Measurements from ENCODE around the gene TAL1. TPM values are rescaled to one million over a fixed set of nuclear protein-coding genes. Genes with fewer than 3 reads are reported as not detected.
"Not testable (repeated sequence)": the region's sequence is repeated elsewhere in the genome, so short reads cannot be mapped to it uniquely, and the experiment has no call there.

TAL1 gene
- polyA plus RNA-seq (2013, experiment 1 of 2), result not detected
- not detected for polyA plus RNA-seq (2013, experiment 2 of 2)

GRCh38 chr1:47232187-47232874, at the start of gene TAL1:
TAL1 (minus strand) TSS chr1:47232225; CDS start chr1:47225888, 6,337 bp downstream.
- Histone ChIP-seq H3K27ac (ENCODE audit: low read length, poor library complexity, severe bottlenecking) (no peak within 1 kb of the TSS), H2AK5ac (ENCODE audit: low read length, severe bottlenecking) (peak within 1 kb of the TSS; percentile 14), H3K4me2 (ENCODE audit: low read length, poor library complexity, severe bottlenecking) (peak within 1 kb of the TSS; percentile 58), H3K18ac (ENCODE audit: low read depth in 1 of 2, low read length in 2 of 2) (peak within 1 kb of the TSS in 1 of 2 experiments; percentile 28), H3K9me3 (ENCODE audit: control insufficient read depth, low read length) (peaks cover 6% of the 10 kb centered on the region), H4K8ac (ENCODE audit: low read length) (no peak within 1 kb of the TSS), H2BK5ac (ENCODE audit: low read depth, low read length, poor library complexity, severe bottlenecking) (no peak within 1 kb of the TSS), H3K27me3 (ENCODE audit: control insufficient read depth in 1 of 2, insufficient read depth in 1 of 2, low read length in 2 of 2) (peaks cover 88% of the 10 kb centered on the region in 2 experiments), H3K23ac (ENCODE audit: low read length in 2 of 2) (peak within 1 kb of the TSS in 1 of 2 experiments; percentile 95), H2AFZ (ENCODE audit: low read depth, low read length) (no peak within 1 kb of the TSS), H2BK120ac (ENCODE audit: low read depth, low read length) (no peak within 1 kb of the TSS), H3K79me1 (replicated peaks; ENCODE audit: low read length, poor library complexity, severe bottlenecking) (no peaks in the 10 kb centered on the region), H2BK12ac (ENCODE audit: low read length in 2 of 2) (no peak within 1 kb of the TSS), H4K91ac (ENCODE audit: low read length) (no peak within 1 kb of the TSS), H2BK15ac (ENCODE audit: low read depth, poor library complexity, severe bottlenecking) (peak within 1 kb of the TSS; percentile 61), H3K36me3 (ENCODE audit: control insufficient read depth in 1 of 2, insufficient read depth in 2 of 2, low read depth in 1 of 2, low read length in 2 of 2) (no peaks in the 10 kb centered on the region), H3K4me3 (ENCODE audit: insufficient read depth in 1 of 2, low read depth in 1 of 2, low read length in 2 of 2) (peak within 1 kb of the TSS in 1 of 2 experiments; percentile 27), H3K14ac (ENCODE audit: low read length in 2 of 2) (no peak within 1 kb of the TSS), H3K4ac (ENCODE audit: low read depth in 1 of 2, low read length in 2 of 2) (no peak within 1 kb of the TSS), H3K9ac (ENCODE audit: low read length) (no peak within 1 kb of the TSS), H3K4me1 (ENCODE audit: control insufficient read depth, insufficient read depth, low read depth, low read length) (peaks cover 22% of the 10 kb centered on the region)
- DNase-seq, result no peak
- 5% methylated on average over 44 of the region's 51 CpGs for WGBS

GRCh38 chr1:47280142-47280541, 48.1 kb upstream of the TAL1 start:
- Histone ChIP-seq H2BK5ac (ENCODE audit: low read depth, low read length, poor library complexity, severe bottlenecking) (no peak overlapping the region), H3K18ac (ENCODE audit: low read depth in 1 of 2, low read length in 2 of 2) (no peak overlapping the region), H3K9ac (ENCODE audit: low read length) (no peak overlapping the region), H3K79me1 (replicated peaks; ENCODE audit: low read length, poor library complexity, severe bottlenecking) (peaks cover 13% of the 10 kb centered on the region), H2BK120ac (ENCODE audit: low read depth, low read length) (no peak overlapping the region), H2BK15ac (ENCODE audit: low read depth, poor library complexity, severe bottlenecking) (no peak overlapping the region), H3K4ac (ENCODE audit: low read depth in 1 of 2, low read length in 2 of 2) (no peak overlapping the region), H3K36me3 (ENCODE audit: control insufficient read depth in 1 of 2, insufficient read depth in 2 of 2, low read depth in 1 of 2, low read length in 2 of 2) (peaks cover 3 to 31% of the 10 kb centered on the region in 2 experiments), H4K91ac (ENCODE audit: low read length) (peak overlapping the region; percentile 3), H3K27ac (ENCODE audit: low read length, poor library complexity, severe bottlenecking) (no peak overlapping the region), H2AK5ac (ENCODE audit: low read length, severe bottlenecking) (no peak overlapping the region), H4K8ac (ENCODE audit: low read length) (no peak overlapping the region), H3K9me3 (ENCODE audit: control insufficient read depth, low read length) (no peaks in the 10 kb centered on the region), H3K4me1 (ENCODE audit: control insufficient read depth, insufficient read depth, low read depth, low read length) (no peaks in the 10 kb centered on the region), H2BK12ac (ENCODE audit: low read length in 2 of 2) (no peak overlapping the region), H3K23ac (ENCODE audit: low read length in 2 of 2) (no peak overlapping the region), H3K14ac (ENCODE audit: low read length in 2 of 2) (no peak overlapping the region), H3K27me3 (ENCODE audit: control insufficient read depth in 1 of 2, insufficient read depth in 1 of 2, low read length in 2 of 2) (no peaks in the 10 kb centered on the region), H2AFZ (ENCODE audit: low read depth, low read length) (no peak overlapping the region), H3K4me2 (ENCODE audit: low read length, poor library complexity, severe bottlenecking) (no peak overlapping the region), H3K4me3 (ENCODE audit: insufficient read depth in 1 of 2, low read depth in 1 of 2, low read length in 2 of 2) (no peak overlapping the region)
- 95% methylated on average over 3 of the region's 3 CpGs for WGBS
- DNase-seq, result no peak

GRCh38 chr1:47276850-47277249, 44.8 kb upstream of the TAL1 start:
- Histone ChIP-seq H4K8ac (ENCODE audit: low read length) (no peak overlapping the region), H2BK5ac (ENCODE audit: low read depth, low read length, poor library complexity, severe bottlenecking) (no peak overlapping the region), H3K9me3 (ENCODE audit: control insufficient read depth, low read length) (no peaks in the 10 kb centered on the region), H3K18ac (ENCODE audit: low read depth in 1 of 2, low read length in 2 of 2) (no peak overlapping the region), H3K9ac (ENCODE audit: low read length) (no peak overlapping the region), H3K4me2 (ENCODE audit: low read length, poor library complexity, severe bottlenecking) (no peak overlapping the region), H3K14ac (ENCODE audit: low read length in 2 of 2) (no peak overlapping the region), H3K4me1 (ENCODE audit: control insufficient read depth, insufficient read depth, low read depth, low read length) (peaks cover 2% of the 10 kb centered on the region), H3K4ac (ENCODE audit: low read depth in 1 of 2, low read length in 2 of 2) (no peak overlapping the region), H2AK5ac (ENCODE audit: low read length, severe bottlenecking) (no peak overlapping the region), H4K91ac (ENCODE audit: low read length) (no peak overlapping the region), H2AFZ (ENCODE audit: low read depth, low read length) (no peak overlapping the region), H2BK120ac (ENCODE audit: low read depth, low read length) (no peak overlapping the region), H2BK15ac (ENCODE audit: low read depth, poor library complexity, severe bottlenecking) (no peak overlapping the region), H3K36me3 (ENCODE audit: control insufficient read depth in 1 of 2, insufficient read depth in 2 of 2, low read depth in 1 of 2, low read length in 2 of 2) (peaks cover 3 to 16% of the 10 kb centered on the region in 2 experiments), H3K27ac (ENCODE audit: low read length, poor library complexity, severe bottlenecking) (no peak overlapping the region), H3K79me1 (replicated peaks; ENCODE audit: low read length, poor library complexity, severe bottlenecking) (peaks cover 16% of the 10 kb centered on the region), H3K27me3 (ENCODE audit: control insufficient read depth in 1 of 2, insufficient read depth in 1 of 2, low read length in 2 of 2) (no peaks in the 10 kb centered on the region), H3K23ac (ENCODE audit: low read length in 2 of 2) (no peak overlapping the region), H2BK12ac (ENCODE audit: low read length in 2 of 2) (no peak overlapping the region), H3K4me3 (ENCODE audit: insufficient read depth in 1 of 2, low read depth in 1 of 2, low read length in 2 of 2) (no peak overlapping the region)
- WGBS, result 94% methylated on average over 2 of the region's 2 CpGs
- DNase-seq, result no peak

GRCh38 chr1:47275811-47276210, 43.8 kb upstream of the TAL1 start:
- 76% methylated on average over 5 of the region's 7 CpGs for WGBS
- not testable (repeated sequence) for H2AFZ ChIP-seq (ENCODE audit: low read depth, low read length)
- H3K79me1 ChIP-seq (replicated peaks; ENCODE audit: low read length, poor library complexity, severe bottlenecking), result peaks cover 16% of the 10 kb centered on the region

More at GRCh38 chr1:47275811-47276210, 43.8 kb upstream of the TAL1 start:
- H2AK5ac ChIP-seq (ENCODE audit: low read length, severe bottlenecking); H2BK12ac ChIP-seq (ENCODE audit: low read length in 2 of 2); H2BK5ac ChIP-seq (ENCODE audit: low read depth, low read length, poor library complexity, severe bottlenecking); H3K4ac ChIP-seq (ENCODE audit: low read depth in 1 of 2, low read length in 2 of 2); H4K91ac ChIP-seq (ENCODE audit: low read length); H3K4me1 ChIP-seq (ENCODE audit: control insufficient read depth, insufficient read depth, low read depth, low read length); H4K8ac ChIP-seq (ENCODE audit: low read length); H3K4me3 ChIP-seq (ENCODE audit: insufficient read depth in 1 of 2, low read depth in 1 of 2, low read length in 2 of 2); H3K14ac ChIP-seq (ENCODE audit: low read length in 2 of 2); H3K27me3 ChIP-seq (ENCODE audit: control insufficient read depth in 1 of 2, insufficient read depth in 1 of 2, low read length in 2 of 2); H3K27ac ChIP-seq (ENCODE audit: low read length, poor library complexity, severe bottlenecking); H2BK120ac ChIP-seq (ENCODE audit: low read depth, low read length); H3K9me3 ChIP-seq (ENCODE audit: control insufficient read depth, low read length); H2BK15ac ChIP-seq (ENCODE audit: low read depth, poor library complexity, severe bottlenecking); H3K23ac ChIP-seq (ENCODE audit: low read length in 2 of 2); H3K9ac ChIP-seq (ENCODE audit: low read length); H3K18ac ChIP-seq (ENCODE audit: low read depth in 1 of 2, low read length in 2 of 2); H3K4me2 ChIP-seq (ENCODE audit: low read length, poor library complexity, severe bottlenecking): not testable (repeated sequence)
- peaks cover 3 to 14% of the 10 kb centered on the region in 2 experiments for H3K36me3 ChIP-seq (ENCODE audit: control insufficient read depth in 1 of 2, insufficient read depth in 2 of 2, low read depth in 1 of 2, low read length in 2 of 2)
- peak; percentile 45 for DNase-seq

Measured in mesenchymal stem cell (in vitro differentiated cells and primary cell).